Naive B cell (primary cell): ENCODE results near the gene SEMA4G. TPM values are rescaled to one million over a fixed set of nuclear protein-coding genes. Genes with fewer than 3 reads are reported as not detected.
"Not testable (repeated sequence)": the region's sequence is repeated elsewhere in the genome, so short reads cannot be mapped to it uniquely, and the experiment has no call there.

Experiments
- ATAC-seq, 2 donors: fragments of 150-1000 bp; cut with Tn5 transposase; 2 replicates each; pipeline ENCODE4 v1.10.0; 2021; ENCODE audit warnings: low read depth in 2 of 2, mild to moderate bottlenecking in 2 of 2, moderate library complexity in 2 of 2
- DNase-seq: peaks from one replicate; pipeline ENCODE4 v3.0.0; 2022
- H3K27ac Mint-ChIP-seq, 6 donors: one replicate each; pipeline ENCODE4 v1.8.0; 2020 to 2022; ENCODE audit warnings: mild to moderate bottlenecking in 6 of 6, mixed read lengths in 6 of 6, moderate library complexity in 5 of 6, inconsistent platforms in 2 of 6
- H3K27me3 Mint-ChIP-seq, 3 donors: one replicate each; pipeline ENCODE4 v1.8.0; 2021 to 2022; ENCODE audit warnings: mixed read lengths in 3 of 3, mild to moderate bottlenecking in 1 of 3
- H3K36me3 Mint-ChIP-seq, 2 donors: one replicate each; pipeline ENCODE4 v1.8.0; 2020 to 2022; ENCODE audit warnings: mixed read lengths in 2 of 2, inconsistent platforms in 1 of 2, mild to moderate bottlenecking in 1 of 2
- H3K4me1 Mint-ChIP-seq, 3 donors: one replicate each; pipeline ENCODE4 v1.8.0; 2020 to 2022; ENCODE audit warnings: mixed read lengths in 3 of 3, inconsistent platforms in 1 of 3, mild to moderate bottlenecking in 1 of 3, moderate library complexity in 1 of 3
- H3K4me3 Mint-ChIP-seq, 8 donors: one replicate each; pipeline ENCODE4 v1.8.0; 2020 to 2022; ENCODE audit warnings: mild to moderate bottlenecking in 8 of 8, mixed read lengths in 8 of 8, moderate library complexity in 8 of 8, inconsistent platforms in 2 of 8
- H3K9me3 Mint-ChIP-seq, 7 donors: one replicate each; pipeline ENCODE4 v1.8.0; 2020 to 2022; ENCODE audit warnings: mixed read lengths in 7 of 7, mild to moderate bottlenecking in 5 of 7, inconsistent platforms in 2 of 7, moderate library complexity in 1 of 7
- polyA plus RNA-seq, 6 donors: library from polyadenylated mRNA; unstranded; fragments of 300-500 nt; fragmentation: Illumina TruSeq; gene quantifications; one replicate each; pipeline ENCODE4 v1.2.3, GENCODE V29; 2021; ENCODE audit warnings: low read depth in 6 of 6

SEMA4G gene
- polyA plus RNA-seq, 6 donors from 2014 or later = not detected

- Mint-ChIP-seq H3K4me3 (no peak overlapping the region), H3K4me1 (peaks cover 6 to 7% (median 6%) of the 10 kb centered on the region in 3 donors), H3K36me3 (peaks cover 4 to 22% of the 10 kb centered on the region in 2 donors), H3K27ac (no peak overlapping the region), H3K27me3 (peaks cover 0 to 5% (median 0%) of the 10 kb centered on the region in 3 donors), H3K9me3 (no peaks in the 10 kb centered on the region)
- no peak for ATAC-seq
- no peak for DNase-seq
Measured at GRCh38 chr10:100963826-100964225, 5.5 kb upstream of the SEMA4G start.

GRCh38 chr10:100965820-100966219, 3.5 kb upstream of the SEMA4G start:
- Mint-ChIP-seq H3K27ac (no peak overlapping the region), H3K9me3 (no peaks in the 10 kb centered on the region), H3K27me3 (peaks cover 0 to 5% (median 0%) of the 10 kb centered on the region in 3 donors), H3K36me3 (peaks cover 0 to 8% of the 10 kb centered on the region in 2 donors), H3K4me1 (peaks cover 10 to 18% (median 14%) of the 10 kb centered on the region in 3 donors), H3K4me3 (peak overlapping the region in 1 of 8 donors; percentile 9)
- DNase-seq (no peak), ATAC-seq (no peak)

GRCh38 chr10:100966887-100967286, 2.4 kb upstream of the SEMA4G start:
- ATAC-seq (no peak), DNase-seq (no peak)
- Mint-ChIP-seq H3K9me3 (no peaks in the 10 kb centered on the region), H3K27ac (no peak overlapping the region), H3K4me1 (peaks cover 10 to 18% (median 16%) of the 10 kb centered on the region in 3 donors), H3K27me3 (peaks cover 0 to 5% (median 0%) of the 10 kb centered on the region in 3 donors), H3K36me3 (peaks cover 0 to 8% of the 10 kb centered on the region in 2 donors), H3K4me3 (peak overlapping the region in 1 of 8 donors; percentile 21)

- Mint-ChIP-seq H3K27ac (no peak overlapping the region), H3K36me3 (peaks cover 0 to 8% of the 10 kb centered on the region in 2 donors), H3K9me3 (no peaks in the 10 kb centered on the region), H3K4me3 (no peak overlapping the region), H3K27me3 (peaks cover 0 to 5% (median 0%) of the 10 kb centered on the region in 3 donors), H3K4me1 (peaks cover 10 to 18% (median 16%) of the 10 kb centered on the region in 3 donors)
- ATAC-seq (no peak), DNase-seq (no peak)
Measured at GRCh38 chr10:100967332-100967731, 2.0 kb upstream of the SEMA4G start.

DNA sequence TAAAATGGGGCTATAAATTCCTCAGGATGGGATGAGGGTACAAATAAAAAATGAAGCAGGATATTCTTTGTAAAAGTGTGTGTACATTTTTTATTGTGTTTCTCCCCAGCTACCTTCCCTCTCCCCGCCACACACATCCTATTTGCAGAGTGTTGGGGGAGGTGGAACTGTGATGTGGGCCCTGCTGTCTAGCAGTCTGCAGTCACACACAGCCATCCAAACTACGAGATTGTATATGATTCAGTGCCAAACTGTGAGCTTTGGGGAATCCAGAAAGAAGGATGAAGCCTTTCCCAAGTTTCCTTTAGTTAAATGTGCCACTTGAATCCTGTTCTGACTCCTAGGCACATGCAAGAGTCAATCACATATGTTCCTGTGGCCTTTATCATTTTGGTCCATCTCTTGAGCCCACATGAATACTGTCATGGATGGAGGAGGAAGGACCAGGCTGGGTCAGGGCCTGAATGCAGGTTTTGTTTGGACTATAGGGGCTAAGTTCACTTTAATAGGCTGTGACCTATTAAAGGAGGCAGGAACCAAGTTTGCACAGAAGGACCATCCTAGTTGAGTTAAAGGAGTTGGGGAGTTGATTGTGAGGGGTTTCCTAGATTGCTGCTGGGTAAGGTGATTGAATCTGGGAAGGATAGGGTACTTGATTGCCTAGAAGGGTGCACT, 1.1 kb upstream of the SEMA4G start:
- Mint-ChIP-seq H3K4me3 (peak overlapping the region; percentile 40 to 84 (median 75)), H3K27ac (peak overlapping the region in 2 of 6 donors; percentile 60 to 81), H3K9me3 (peaks cover 0 to 2% (median 0%) of the 10 kb centered on the region in 7 donors), H3K27me3 (peaks cover 0 to 5% (median 0%) of the 10 kb centered on the region in 3 donors), H3K4me1 (peaks cover 10 to 18% (median 16%) of the 10 kb centered on the region in 3 donors), H3K36me3 (no peaks in the 10 kb centered on the region)
- DNase-seq = no peak
- ATAC-seq = no peak

DNA sequence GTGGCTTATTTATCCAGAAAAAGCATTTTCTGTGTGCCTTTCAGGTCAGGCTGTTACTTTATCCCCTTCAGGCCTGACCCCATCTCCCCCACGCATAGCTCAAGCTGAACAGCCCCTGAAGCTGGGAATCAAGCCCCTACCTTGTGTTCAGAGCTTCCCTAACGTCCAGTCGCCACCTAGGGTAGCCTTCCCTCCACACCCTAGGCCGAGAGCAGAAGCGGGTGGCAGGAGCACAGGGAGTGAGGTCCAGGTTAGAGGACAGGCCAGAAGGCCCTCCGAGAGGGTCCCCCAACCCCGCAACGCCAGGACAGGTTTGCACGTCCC, 479 bp upstream of the SEMA4G start:
- H3K36me3 Mint-ChIP-seq = no peaks in the 10 kb centered on the region
- ATAC-seq (peak in 1 of 2 donors; percentile 2), DNase-seq (no peak)
- H3K27ac Mint-ChIP-seq = peak overlapping the region in 1 of 6 donors; percentile 60
- H3K27me3 Mint-ChIP-seq = peaks cover 0 to 5% (median 0%) of the 10 kb centered on the region in 3 donors
- H3K4me1 Mint-ChIP-seq = peaks cover 10 to 18% (median 16%) of the 10 kb centered on the region in 3 donors
- peaks cover 0 to 2% (median 0%) of the 10 kb centered on the region in 7 donors for H3K9me3 Mint-ChIP-seq
- peak overlapping the region in 7 of 8 donors; percentile 40 to 84 (median 76) for H3K4me3 Mint-ChIP-seq

DNA sequence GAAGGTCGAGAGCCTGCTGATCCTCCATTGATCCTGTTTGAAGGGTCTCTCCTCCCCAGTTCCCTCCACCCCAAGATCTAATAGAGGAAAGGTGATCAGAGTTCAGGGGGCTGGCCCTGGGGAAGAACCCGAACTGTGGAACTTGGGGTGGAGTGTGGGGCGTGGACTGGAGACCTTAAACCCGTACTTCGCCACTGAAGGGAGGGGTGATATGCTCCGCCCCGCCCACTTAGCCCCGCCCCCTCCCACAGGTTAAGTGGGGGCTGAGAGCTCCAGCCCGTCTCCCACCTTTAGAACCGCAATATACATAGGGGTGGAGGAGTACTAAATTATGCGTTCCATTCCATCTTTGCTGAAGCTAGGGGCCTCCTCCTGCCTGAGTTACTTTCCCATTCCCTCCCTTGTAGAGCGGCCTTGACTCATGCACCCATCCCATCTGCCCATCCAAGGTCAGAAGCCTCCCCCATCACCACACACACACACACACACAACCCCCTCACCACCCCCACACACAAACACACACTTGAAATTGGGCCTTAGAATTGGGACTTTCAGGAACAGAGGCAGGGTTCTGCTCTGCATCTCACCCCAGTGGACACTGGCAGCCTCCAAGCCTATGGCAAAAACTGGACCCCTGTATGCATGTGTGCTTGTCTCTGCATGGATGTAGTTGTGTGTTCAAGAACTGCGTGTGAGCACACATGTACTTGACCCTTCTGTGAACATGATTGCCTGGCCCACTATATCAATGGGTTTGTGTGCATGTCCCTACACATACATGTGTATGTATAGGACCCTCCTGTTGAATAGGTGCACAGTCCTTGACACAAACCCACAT, 991 bp downstream of the SEMA4G start:
- peaks cover 0 to 5% (median 0%) of the 10 kb centered on the region in 3 donors for H3K27me3 Mint-ChIP-seq
- H3K9me3 Mint-ChIP-seq = peaks cover 0 to 2% (median 0%) of the 10 kb centered on the region in 7 donors
- DNase-seq = peak; percentile 29
- H3K4me3 Mint-ChIP-seq = peak overlapping the region; percentile 61 to 87 (median 76)
- peak overlapping the region in 1 of 6 donors; percentile 54 for H3K27ac Mint-ChIP-seq
- no peaks in the 10 kb centered on the region for H3K36me3 Mint-ChIP-seq
- peaks cover 10 to 18% (median 16%) of the 10 kb centered on the region in 3 donors for H3K4me1 Mint-ChIP-seq
- ATAC-seq = peak; percentile 29 to 40

GRCh38 chr10:100970914-100971811, 1.9 kb downstream of the SEMA4G start:
- no peak overlapping the region for H3K27ac Mint-ChIP-seq

GRCh38 chr10:100972115-100972903, 3.0 kb downstream of the SEMA4G start:
- Mint-ChIP-seq H3K27ac (peak overlapping the region in 2 of 6 donors; percentile 33 to 37), H3K4me1 (peaks cover 10 to 23% (median 16%) of the 10 kb centered on the region in 3 donors)

More at GRCh38 chr10:100970914-100971811, 1.9 kb downstream of the SEMA4G start:
- Mint-ChIP-seq H3K4me3 (peak overlapping the region in 5 of 8 donors; percentile 16 to 84 (median 63)), H3K9me3 (peaks cover 0 to 2% (median 0%) of the 10 kb centered on the region in 7 donors), H3K36me3 (no peaks in the 10 kb centered on the region), H3K4me1 (peaks cover 10 to 18% (median 16%) of the 10 kb centered on the region in 3 donors), H3K27me3 (peaks cover 0 to 5% (median 0%) of the 10 kb centered on the region in 3 donors)
- ATAC-seq (no peak), DNase-seq (no peak)

GRCh38 chr10:100972904-100973535, 3.7 kb downstream of the SEMA4G start:
- H3K27ac Mint-ChIP-seq = peak overlapping the region in 1 of 6 donors; percentile 37
- no peaks in the 10 kb centered on the region for H3K36me3 Mint-ChIP-seq
- peaks cover 10 to 23% (median 16%) of the 10 kb centered on the region in 3 donors for H3K4me1 Mint-ChIP-seq
- no peak for ATAC-seq
- H3K4me3 Mint-ChIP-seq = peak overlapping the region in 1 of 8 donors; percentile 9
- H3K27me3 Mint-ChIP-seq = no peaks in the 10 kb centered on the region
- H3K9me3 Mint-ChIP-seq = peaks cover 0 to 2% (median 0%) of the 10 kb centered on the region in 7 donors
- DNase-seq = no peak

More at GRCh38 chr10:100972115-100972903, 3.0 kb downstream of the SEMA4G start:
- H3K4me3 Mint-ChIP-seq = peak overlapping the region in 1 of 8 donors; percentile 9
- no peak for DNase-seq
- H3K27me3 Mint-ChIP-seq = peaks cover 0 to 5% (median 0%) of the 10 kb centered on the region in 3 donors
- no peak for ATAC-seq
- H3K36me3 Mint-ChIP-seq = no peaks in the 10 kb centered on the region
- H3K9me3 Mint-ChIP-seq = peaks cover 0 to 2% (median 0%) of the 10 kb centered on the region in 7 donors

GRCh38 chr10:100975397-100975796, 6.1 kb downstream of the SEMA4G start:
- not testable (repeated sequence) for H3K27me3 Mint-ChIP-seq, H3K4me1 Mint-ChIP-seq, DNase-seq, H3K4me3 Mint-ChIP-seq, H3K9me3 Mint-ChIP-seq, H3K27ac Mint-ChIP-seq, H3K36me3 Mint-ChIP-seq, ATAC-seq
